ENCODE data around the gene STARD3.

- TF ChIP-seq CTCF (IDR thresholded peaks at IDR 0.05): no peak
- no peak for TF ChIP-seq EP300 (IDR thresholded peaks at IDR 0.05)
- TF ChIP-seq POLR2AphosphoS5 (IDR thresholded peaks at IDR 0.05): no peak
- no peak for TF ChIP-seq POLR2A (IDR thresholded peaks at IDR 0.05)
Measured at GRCh38 chr17:39612935-39613464, 23.9 kb upstream of the STARD3 start.
